Measurements from ENCODE around the gene KRT83.

KRT83 gene

GRCh38 chr12:52320784-52321400 lies at the start of gene KRT83:
Gene KRT83, minus strand, starts transcription at chr12:52321398. Its CDS starts 63 bp downstream, at chr12:52321335.
- no peak for DNase-seq

- DNase-seq: no peak
These were observed 48.6 kb upstream of the KRT83 start for GRCh38 chr12:52369809-52370208.

GRCh38 chr12:52369211-52369610 lies 48.0 kb upstream of the KRT83 start:
- DNase-seq: no peak

- no peak for DNase-seq
These were observed 47.3 kb upstream of the KRT83 start for GRCh38 chr12:52368508-52368907.

GRCh38 chr12:52367876-52368275 lies 46.7 kb upstream of the KRT83 start:
- no peak for DNase-seq

- DNase-seq: no peak
These were observed 45.7 kb upstream of the KRT83 start, which contains the start of gene KRT85 for GRCh38 chr12:52366738-52367485. Gene KRT85, minus strand, starts transcription at chr12:52367481. Its CDS starts 76 bp downstream, at chr12:52367405.

- no peak for DNase-seq
These were observed 43.8 kb upstream of the KRT83 start for GRCh38 chr12:52364901-52365489.

GRCh38 chr12:52364061-52364460 lies 42.9 kb upstream of the KRT83 start:
- no peak for DNase-seq

GRCh38 chr12:52363111-52363679 lies 42.0 kb upstream of the KRT83 start:
- no peak for DNase-seq

GRCh38 chr12:52362118-52362726 lies 41.0 kb upstream of the KRT83 start:
- DNase-seq: no peak

GRCh38 chr12:52361553-52361952 lies 40.4 kb upstream of the KRT83 start:
- DNase-seq: no peak

- DNase-seq: no peak
These were observed 39.6 kb upstream of the KRT83 start for GRCh38 chr12:52360663-52361271.

GRCh38 chr12:52360106-52360662 lies 39.0 kb upstream of the KRT83 start:
- DNase-seq: no peak

GRCh38 chr12:52359621-52360061 lies 38.4 kb upstream of the KRT83 start:
- DNase-seq: no peak

- DNase-seq: peak; percentile 7
These were observed 37.6 kb upstream of the KRT83 start for GRCh38 chr12:52358575-52359350.

- DNase-seq: no peak
These were observed 35.8 kb upstream of the KRT83 start for GRCh38 chr12:52356762-52357580.

- DNase-seq: no peak
These were observed 35.0 kb upstream of the KRT83 start for GRCh38 chr12:52356031-52356761.

GRCh38 chr12:52355176-52355575 lies 34.0 kb upstream of the KRT83 start:
- no peak for DNase-seq

- no peak for DNase-seq
These were observed 33.0 kb upstream of the KRT83 start for GRCh38 chr12:52354200-52354599.

- DNase-seq: no peak
These were observed 32.6 kb upstream of the KRT83 start for GRCh38 chr12:52353766-52354165.

Data from CD4-positive, alpha-beta T cell treated with Interferon gamma for 1 hour (primary cell).